ENCODE data around the gene NTM. TPM values are rescaled to one million over a fixed set of nuclear protein-coding genes. Genes with fewer than 3 reads are reported as not detected.

Gene NTM
- total RNA-seq, 1 experiment from 2014 or later, result 9.9 TPM

GRCh38 chr11:132042296-132042695 is 671.9 kb downstream of the NTM start:
- Mint-ChIP-seq H3K4me3 (no peak overlapping the region), H3K4me1 (peaks cover 22 to 28% of the 10 kb centered on the region in 2 experiments), H3K36me3 (ENCODE audit: insufficient read depth in 1 of 3, low read depth in 3 of 3) (peaks cover 0 to 5% (median 4%) of the 10 kb centered on the region in 3 experiments; a peak in 2 of 7 replicates), H3K9me3 (no peaks in the 10 kb centered on the region), H3K27ac (no peak overlapping the region), H3K27me3 (ENCODE audit: low read depth) (peaks cover 2% of the 10 kb centered on the region; the same call in 1 of the 2 replicates)
- Histone ChIP-seq H3T11ph (ENCODE audit: low read length) (no peak overlapping the region), H2BK12ac (ENCODE audit: insufficient read length, low read depth, low read length) (no peak overlapping the region), H3K14ac (ENCODE audit: insufficient read depth, low read length) (no peak overlapping the region), H2AK5ac (ENCODE audit: insufficient read length, low read length) (no peak overlapping the region), H2BK20ac (ENCODE audit: low read depth, low read length, poor library complexity, severe bottlenecking) (no peak overlapping the region), H3K23me2 (ENCODE audit: insufficient read length, low read depth, low read length, poor library complexity, severe bottlenecking) (no peaks in the 10 kb centered on the region), H2AFZ (ENCODE audit: low read length) (no peak overlapping the region), H3K79me1 (ENCODE audit: insufficient read depth, low read depth, low read length, poor library complexity, severe bottlenecking) (no peaks in the 10 kb centered on the region), H4K91ac (ENCODE audit: insufficient read length, low read depth, low read length) (no peak overlapping the region), H2BK15ac (ENCODE audit: low read depth, low read length) (no peak overlapping the region), H3K4me2 (ENCODE audit: insufficient read depth, insufficient read length, low read length) (no peak overlapping the region), H2BK5ac (ENCODE audit: insufficient read length, low read length) (no peak overlapping the region), H3K23ac (ENCODE audit: insufficient read length, low read depth, low read length) (no peak overlapping the region), H3K56ac (ENCODE audit: insufficient read length, low read depth, low read length) (no peak overlapping the region), H3K18ac (ENCODE audit: insufficient read length, low read depth, low read length) (no peak overlapping the region), H2BK120ac (ENCODE audit: low read depth, low read length, poor library complexity, severe bottlenecking) (no peak overlapping the region), H3K27me3 (ENCODE audit: insufficient read depth, low read length) (no peaks in the 10 kb centered on the region), H4K5ac (ENCODE audit: insufficient read length, low read depth, low read length) (no peak overlapping the region), H3K9me3 (ENCODE audit: control insufficient read depth, low read depth, low read length) (no peaks in the 10 kb centered on the region), H3K79me2 (ENCODE audit: insufficient read depth, low read length) (no peaks in the 10 kb centered on the region), H4K8ac (replicated peaks; ENCODE audit: insufficient read length, low read depth, low read length) (no peak overlapping the region), H4K20me1 (ENCODE audit: control insufficient read depth, insufficient read depth, insufficient read length) (no peaks in the 10 kb centered on the region), H3K9ac (ENCODE audit: extremely low read depth, insufficient read length, low read length) (no peak overlapping the region), H3K4me1 (ENCODE audit: insufficient read depth, low read length) (peaks cover 2% of the 10 kb centered on the region; the same call in 1 of the 2 replicates), H3K27ac (ENCODE audit: insufficient read length, low read depth, low read length) (no peak overlapping the region), H3K4ac (ENCODE audit: low read depth, low read length) (no peak overlapping the region)
- WGBS (ENCODE audit: extremely low coverage, insufficient read length, low lambda C conversion rate), result no CpG with 5 or more reads among the region's 2 CpGs
- no peak for DNase-seq
- no peak for TF ChIP-seq CTCF (conservative IDR thresholded peaks at IDR 0.05)
